Activated CD4-positive, alpha-beta memory T cell treated with anti-CD3 and anti-CD28 coated beads, Interleukin-2, amount 10 ng/mL, durations not matched to agents 7 days and 5 days (primary cell): ENCODE measurements around the gene MYT1. TPM values are rescaled to one million over a fixed set of nuclear protein-coding genes. Genes with fewer than 3 reads are reported as not detected.

Experiments used
- CTCF ChIA-PET: fragments of 350-600 bp; sonication (Branson Sonifier 250); formaldehyde crosslinking; loops from one replicate; lab custom pipeline; 2021; ENCODE audit warnings: antibody characterized with exemption, inconsistent platforms; lab: Charles Lee
- POLR2A ChIA-PET: fragments of 350-600 bp; sonication (Branson Sonifier 250); formaldehyde crosslinking; loops from one replicate; lab custom pipeline; 2021; ENCODE audit warnings: antibody characterized with exemption; lab: Charles Lee
- DNase-seq: peaks from one replicate; pipeline ENCODE4 v3.0.0-alpha.2; 2020
- H3K27ac Mint-ChIP-seq: one replicate; pipeline ENCODE4 v1.8.0; 2021; ENCODE audit warnings: mild to moderate bottlenecking, mixed read lengths
- H3K27me3 Mint-ChIP-seq: one replicate; pipeline ENCODE4 v1.8.0; 2021; ENCODE audit warnings: mixed read lengths
- H3K36me3 Mint-ChIP-seq: one replicate; pipeline ENCODE4 v1.8.0; 2021; ENCODE audit warnings: low read depth, mixed read lengths
- H3K4me1 Mint-ChIP-seq: one replicate; pipeline ENCODE4 v1.8.0; 2021; ENCODE audit warnings: mixed read lengths
- H3K4me3 Mint-ChIP-seq: one replicate; pipeline ENCODE4 v1.8.0; 2021; ENCODE audit warnings: mild to moderate bottlenecking, mixed read lengths
- H3K9me3 Mint-ChIP-seq: one replicate; pipeline ENCODE4 v1.8.0; 2021; ENCODE audit warnings: mixed read lengths
- total RNA-seq, 2 experiments: library from RNA; stranded (reverse); gene quantifications; one replicate each; pipeline ENCODE4 v1.2.3, GENCODE V29; 2021

The MYT1 gene
- total RNA-seq, 2 experiments from 2014 or later: not detected

DNA sequence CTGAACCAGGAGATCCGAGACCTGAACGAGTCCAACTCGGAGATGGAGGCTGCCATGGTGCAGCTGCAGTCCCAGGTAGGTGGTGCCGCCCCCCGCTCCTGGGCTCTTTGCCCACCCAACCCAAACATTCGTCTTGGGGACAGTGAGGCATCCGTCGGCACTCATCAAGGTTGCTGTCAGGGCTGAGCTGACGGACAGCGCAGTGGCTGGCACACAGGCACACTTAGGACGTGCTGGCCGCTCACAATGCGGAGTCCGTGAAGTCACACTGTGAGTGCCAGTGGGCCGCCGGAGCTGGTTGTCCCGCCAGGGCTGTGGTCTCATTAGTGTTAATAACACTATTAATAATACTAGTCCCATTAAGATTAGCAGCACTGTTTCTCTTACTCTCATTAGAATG, 73.1 kb downstream of the MYT1 start:
- no peak for DNase-seq
- Mint-ChIP-seq H3K27me3 (no peaks in the 10 kb centered on the region), H3K36me3 (no peaks in the 10 kb centered on the region), H3K4me3 (no peak overlapping the region), H3K4me1 (no peaks in the 10 kb centered on the region), H3K27ac (no peak overlapping the region), H3K9me3 (no peaks in the 10 kb centered on the region)
- ChIA-PET POLR2A (no interaction called here), CTCF (no interaction called here)

DNA sequence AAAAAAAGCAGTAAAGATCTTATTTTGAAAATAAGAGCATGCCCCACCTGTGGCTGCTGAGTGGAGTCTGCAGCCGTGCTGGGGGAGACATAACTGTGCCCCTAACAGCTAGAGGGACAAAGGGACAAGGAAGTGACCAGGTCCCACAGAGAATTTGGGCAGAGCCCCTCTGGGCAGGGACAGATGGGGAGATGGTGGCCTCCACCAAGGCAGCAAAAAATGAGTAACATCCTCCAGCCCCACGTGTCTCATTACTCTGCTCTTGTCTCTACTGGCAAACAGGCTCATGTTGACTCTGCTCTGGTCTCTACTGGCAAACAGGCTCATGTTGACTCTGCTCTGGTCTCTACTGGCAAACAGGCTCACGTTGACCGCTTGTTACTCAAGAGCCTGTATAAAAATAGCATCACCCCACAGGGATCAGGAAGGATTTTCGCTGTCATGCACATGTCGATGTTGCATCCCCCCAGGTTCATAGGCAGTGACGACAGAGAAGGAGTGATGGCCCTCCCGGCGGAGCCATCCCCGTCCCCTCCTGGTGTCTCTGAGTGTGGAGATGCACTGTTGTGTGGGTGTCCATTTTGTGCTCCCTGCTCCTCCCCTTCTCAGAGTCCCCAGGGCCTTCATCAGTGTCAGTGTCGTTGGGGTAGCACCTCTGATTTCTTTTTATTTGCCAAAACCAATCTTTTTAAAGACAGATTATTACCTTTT, 74.0 kb downstream of the MYT1 start:
- no peaks in the 10 kb centered on the region for H3K4me1 Mint-ChIP-seq
- POLR2A ChIA-PET: no interaction called here
- CTCF ChIA-PET: no interaction called here
- no peaks in the 10 kb centered on the region for H3K9me3 Mint-ChIP-seq
- H3K27me3 Mint-ChIP-seq: peaks cover 6% of the 10 kb centered on the region
- H3K4me3 Mint-ChIP-seq: no peak overlapping the region
- no peak for DNase-seq
- no peaks in the 10 kb centered on the region for H3K36me3 Mint-ChIP-seq
- H3K27ac Mint-ChIP-seq: no peak overlapping the region

DNA sequence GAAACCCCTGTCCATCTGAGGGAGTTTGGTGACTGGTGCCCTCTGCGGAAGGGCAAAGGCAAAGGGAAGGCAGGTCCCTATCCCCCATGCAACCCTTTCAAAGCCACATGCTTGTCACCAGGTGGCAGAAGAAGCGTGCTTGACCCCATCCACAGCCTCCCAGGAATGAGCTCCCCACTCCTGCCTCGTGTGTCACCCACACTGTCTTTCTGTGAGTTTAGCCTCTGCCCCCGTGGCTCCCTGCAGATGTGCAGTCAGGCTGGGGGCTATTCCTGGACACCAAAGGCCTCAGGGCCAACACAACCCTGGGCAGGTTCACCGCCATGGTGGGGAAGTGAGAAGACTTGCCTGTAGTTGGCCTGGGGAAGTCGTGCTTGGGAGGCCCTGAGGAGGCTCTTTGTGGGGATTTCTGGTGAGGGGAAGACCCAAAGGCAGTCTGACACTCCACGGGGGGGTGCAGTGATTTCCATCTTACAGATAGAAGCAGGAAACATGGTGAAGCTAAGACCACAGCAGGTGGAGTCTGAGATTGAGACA, 74.7 kb downstream of the MYT1 start:
- DNase-seq: no peak
- H3K4me1 Mint-ChIP-seq: no peaks in the 10 kb centered on the region
- H3K27me3 Mint-ChIP-seq: peaks cover 7% of the 10 kb centered on the region
- CTCF ChIA-PET: no interaction called here
- H3K9me3 Mint-ChIP-seq: no peaks in the 10 kb centered on the region
- POLR2A ChIA-PET: no interaction called here
- H3K27ac Mint-ChIP-seq: no peak overlapping the region
- no peaks in the 10 kb centered on the region for H3K36me3 Mint-ChIP-seq
- no peak overlapping the region for H3K4me3 Mint-ChIP-seq

DNA sequence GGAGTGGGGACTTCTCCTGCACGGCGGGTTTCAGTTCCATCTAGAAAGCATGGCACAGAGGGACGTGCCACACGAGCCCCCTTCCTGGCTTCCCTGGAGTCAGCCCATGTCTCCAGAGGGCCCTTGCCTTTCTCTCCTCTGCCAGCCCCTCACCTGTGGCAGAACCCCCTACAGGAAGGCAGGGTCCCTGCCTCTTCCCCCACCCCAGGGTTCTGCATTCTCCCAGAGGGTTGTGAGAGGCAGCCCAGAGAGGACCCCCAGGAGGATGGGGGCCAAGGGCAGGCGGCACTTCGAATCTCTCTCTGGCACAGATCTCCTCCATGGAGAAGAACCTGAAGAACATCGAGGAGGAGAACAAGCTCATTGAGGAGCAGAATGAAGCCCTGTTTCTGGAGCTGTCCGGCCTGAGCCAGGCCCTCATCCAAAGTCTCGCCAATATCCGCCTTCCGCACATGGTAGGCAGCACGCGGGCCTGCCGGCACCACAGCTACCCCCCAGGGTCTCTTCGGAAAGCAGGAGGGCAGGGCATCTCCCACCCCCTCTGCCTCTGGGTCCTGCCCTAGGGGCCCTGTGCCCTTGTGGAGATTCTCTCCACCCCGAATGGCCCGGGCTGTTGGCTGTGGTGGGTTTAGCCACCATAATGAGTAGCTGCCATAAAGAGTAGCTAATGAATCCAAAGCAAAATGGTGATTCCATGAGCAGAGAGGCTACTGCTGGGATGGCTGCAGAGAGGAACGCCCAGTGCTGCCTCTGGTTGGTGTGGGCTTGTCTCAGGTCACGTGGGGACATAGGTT, 75.4 kb downstream of the MYT1 start:
- DNase-seq: no peak
- H3K36me3 Mint-ChIP-seq: no peaks in the 10 kb centered on the region
- CTCF ChIA-PET: no interaction called here
- no peak overlapping the region for H3K27ac Mint-ChIP-seq
- peaks cover 10% of the 10 kb centered on the region for H3K27me3 Mint-ChIP-seq
- POLR2A ChIA-PET: interaction anchor here (1.1 kb wide), 1 partner anchor 16 kb away, joined by 3 read pairs; the partner anchor contains the start of gene PCMTD2
- no peaks in the 10 kb centered on the region for H3K9me3 Mint-ChIP-seq
- no peaks in the 10 kb centered on the region for H3K4me1 Mint-ChIP-seq
- H3K4me3 Mint-ChIP-seq: no peak overlapping the region

DNA sequence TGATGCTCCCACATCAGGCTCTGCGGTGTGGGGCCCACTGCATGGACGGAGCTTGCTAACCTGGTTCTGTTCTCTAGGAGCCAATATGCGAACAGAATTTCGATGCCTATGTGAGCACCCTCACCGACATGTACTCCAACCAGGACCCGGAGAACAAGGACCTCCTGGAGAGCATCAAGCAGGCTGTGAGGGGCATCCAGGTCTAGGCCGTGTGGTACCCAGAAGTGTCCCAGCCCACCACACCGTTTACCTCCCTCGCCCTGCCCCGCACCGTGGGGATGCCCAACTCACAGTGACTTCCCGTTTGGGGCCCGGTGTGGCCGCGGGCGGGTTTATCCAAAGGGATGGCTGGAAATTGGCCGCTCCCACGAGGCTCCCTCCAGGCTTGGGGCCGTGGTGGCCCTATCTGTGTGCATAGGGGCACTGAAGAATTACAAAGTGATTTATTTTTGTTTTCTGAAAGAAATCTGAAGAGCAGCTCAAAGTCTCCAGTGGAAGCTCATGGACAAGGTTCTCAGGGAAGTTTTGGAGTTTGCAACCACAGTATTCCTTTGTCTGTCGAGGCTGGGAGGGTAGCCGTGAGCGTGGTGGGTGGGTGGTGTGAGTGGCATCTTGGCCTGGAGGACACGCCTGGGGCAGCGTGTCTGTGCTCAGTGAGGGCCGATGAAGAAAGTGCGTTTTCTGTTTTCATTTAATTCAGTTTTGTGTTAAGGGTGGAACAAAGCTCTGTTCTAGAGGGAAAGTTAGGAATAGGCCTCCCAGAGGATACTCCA, 76.2 kb downstream of the MYT1 start:
- DNase-seq: no peak
- no peak overlapping the region for H3K4me3 Mint-ChIP-seq
- ChIA-PET CTCF (interaction anchor here (1.0 kb wide), 1 partner anchor 16 kb away, joined by 3 read pairs; no protein-coding TSS in a partner anchor), POLR2A (interaction anchor here (1.1 kb wide), 1 partner anchor 15 kb away, joined by 3 read pairs; the partner anchor contains the start of gene PCMTD2)
- H3K27me3 Mint-ChIP-seq: peaks cover 10% of the 10 kb centered on the region
- no peak overlapping the region for H3K27ac Mint-ChIP-seq
- no peaks in the 10 kb centered on the region for H3K9me3 Mint-ChIP-seq
- no peaks in the 10 kb centered on the region for H3K4me1 Mint-ChIP-seq
- H3K36me3 Mint-ChIP-seq: no peaks in the 10 kb centered on the region

DNA sequence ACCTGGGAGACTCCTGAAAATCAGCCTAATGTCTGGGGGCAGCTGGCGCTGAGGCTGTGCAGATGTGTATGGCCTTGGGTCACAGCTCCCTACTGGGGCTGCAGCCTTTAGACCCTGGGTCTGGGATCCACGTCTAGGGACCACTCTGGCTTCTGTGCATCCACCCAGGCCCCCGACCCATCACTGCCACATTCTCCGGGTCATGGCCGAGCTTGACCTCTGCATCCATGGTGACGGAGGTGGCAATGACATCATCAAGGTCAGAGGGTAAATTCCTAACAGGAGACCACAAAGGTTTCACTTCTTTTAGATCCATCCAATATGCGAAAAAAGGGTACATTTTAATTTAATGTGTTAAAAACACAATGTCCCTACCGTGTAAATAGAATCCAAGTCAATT, 76.8 kb downstream of the MYT1 start:
- ChIA-PET POLR2A (interaction anchor here (1.1 kb wide), 1 partner anchor 14 kb away, joined by 3 read pairs; the partner anchor contains the start of gene PCMTD2), CTCF (interaction anchor here (1.0 kb wide), 1 partner anchor 16 kb away, joined by 3 read pairs; no protein-coding TSS in a partner anchor)
- Mint-ChIP-seq H3K9me3 (no peaks in the 10 kb centered on the region), H3K4me3 (no peak overlapping the region), H3K36me3 (no peaks in the 10 kb centered on the region), H3K4me1 (no peaks in the 10 kb centered on the region), H3K27me3 (peaks cover 10% of the 10 kb centered on the region), H3K27ac (no peak overlapping the region)
- no peak for DNase-seq

DNA sequence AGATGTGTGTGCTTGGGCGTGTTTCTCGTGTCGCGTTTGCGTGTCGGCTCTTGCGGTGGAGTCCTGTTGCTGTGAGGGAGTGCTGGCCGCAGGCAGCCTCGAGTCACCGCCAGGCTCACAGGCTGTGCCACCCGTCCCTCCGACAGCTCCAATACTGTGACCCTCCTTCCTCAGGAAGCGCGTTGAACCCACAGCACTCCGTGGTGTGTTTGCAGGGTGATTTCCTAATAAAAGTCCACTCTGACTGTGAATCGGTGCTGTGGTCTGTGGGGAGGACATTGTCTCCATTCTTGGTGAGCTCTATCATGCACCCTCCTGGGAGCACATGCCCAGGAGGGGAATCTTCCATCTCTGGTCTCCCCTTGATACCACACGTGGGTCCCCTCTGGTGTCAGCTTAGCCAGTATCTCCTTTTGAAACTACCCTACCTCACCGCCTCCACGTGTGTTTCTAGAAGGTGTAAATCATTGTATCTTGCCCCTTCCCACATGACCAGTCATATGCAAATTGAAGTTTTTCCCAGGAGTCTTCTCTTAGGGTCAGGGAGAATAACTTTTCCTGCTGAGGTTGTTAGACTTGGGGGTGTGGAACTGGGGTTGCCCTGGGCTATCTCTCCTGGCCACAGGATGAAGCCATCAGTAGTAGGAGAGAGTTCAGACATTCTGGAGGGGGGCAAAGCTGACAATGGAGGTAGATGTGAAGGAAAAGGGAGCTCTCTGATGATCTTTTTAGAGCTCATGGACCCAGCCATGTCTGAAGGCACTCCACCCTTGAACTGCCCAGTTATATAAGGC, 77.9 kb downstream of the MYT1 start:
- H3K27ac Mint-ChIP-seq: no peak overlapping the region
- no peaks in the 10 kb centered on the region for H3K4me1 Mint-ChIP-seq
- no peak overlapping the region for H3K4me3 Mint-ChIP-seq
- H3K27me3 Mint-ChIP-seq: peaks cover 10% of the 10 kb centered on the region
- ChIA-PET CTCF (no interaction called here), POLR2A (no interaction called here)
- H3K36me3 Mint-ChIP-seq: no peaks in the 10 kb centered on the region
- no peaks in the 10 kb centered on the region for H3K9me3 Mint-ChIP-seq
- DNase-seq: no peak

DNA sequence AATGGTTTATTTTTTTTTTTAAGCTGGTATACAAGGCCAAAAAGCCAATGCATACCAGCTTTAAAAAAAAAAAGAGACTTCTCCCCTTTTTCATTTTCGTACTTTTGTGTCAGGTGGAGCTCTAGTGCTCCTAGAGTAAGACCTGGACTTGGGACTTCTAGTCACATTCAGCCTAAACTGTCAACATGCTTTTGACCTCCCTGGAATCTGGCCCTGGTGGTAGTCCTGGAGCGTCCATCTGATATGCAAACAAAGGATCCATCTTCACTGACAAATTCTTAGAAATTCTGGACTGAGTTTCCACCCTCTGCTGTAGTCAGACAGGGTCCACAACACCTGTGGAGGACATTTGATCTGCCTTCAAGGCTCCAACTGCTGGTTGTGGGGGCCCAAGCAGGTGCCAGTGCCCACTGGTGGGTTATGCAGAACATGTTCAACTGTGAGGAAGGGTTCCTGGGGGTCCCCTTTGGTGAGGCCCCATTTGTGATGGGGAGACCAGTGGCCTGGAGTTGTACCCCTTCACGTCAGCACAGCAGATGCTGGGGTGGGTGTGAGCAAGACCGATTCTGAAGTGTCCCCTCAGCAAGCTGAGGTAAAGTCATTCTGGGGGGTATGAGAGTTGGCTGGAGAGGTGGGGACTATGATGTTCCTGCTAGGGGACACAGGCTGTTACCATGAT, 78.7 kb downstream of the MYT1 start:
- Mint-ChIP-seq H3K27ac (no peak overlapping the region), H3K9me3 (no peaks in the 10 kb centered on the region), H3K4me1 (no peaks in the 10 kb centered on the region), H3K4me3 (no peak overlapping the region), H3K36me3 (no peaks in the 10 kb centered on the region), H3K27me3 (peaks cover 10% of the 10 kb centered on the region)
- no peak for DNase-seq
- ChIA-PET CTCF (no interaction called here), POLR2A (no interaction called here)

DNA sequence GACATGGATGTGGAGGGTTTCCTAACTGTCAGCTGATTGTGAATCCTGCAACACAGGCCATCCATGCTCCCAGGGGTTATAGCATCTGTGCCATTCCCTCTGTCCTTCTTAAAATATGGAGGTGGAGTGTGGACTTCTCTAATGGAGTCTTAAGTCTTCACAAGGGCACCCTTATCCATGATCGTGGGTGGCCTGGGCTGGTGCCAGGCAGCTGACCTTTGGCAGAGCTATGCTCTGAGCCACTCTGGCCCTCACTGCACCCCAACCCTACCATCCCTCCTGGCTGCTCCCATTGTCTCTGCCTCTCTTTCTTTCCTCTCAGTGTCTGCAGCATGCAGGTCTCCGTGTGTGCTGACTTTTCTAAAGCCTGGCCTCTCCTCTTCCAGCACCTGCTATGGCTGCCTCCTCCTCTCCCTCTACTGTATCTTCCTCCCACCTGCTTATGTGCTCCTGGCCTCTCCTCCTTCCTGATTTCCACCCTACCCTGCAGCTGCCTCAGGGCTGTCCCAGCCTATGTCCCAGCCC, 80.1 kb downstream of the MYT1 start:
- ChIA-PET CTCF (no interaction called here), POLR2A (interaction anchor here (1.2 kb wide), 1 partner anchor 11 kb away, joined by 3 read pairs; the partner anchor contains the start of gene PCMTD2)
- Mint-ChIP-seq H3K27ac (no peak overlapping the region), H3K36me3 (no peaks in the 10 kb centered on the region), H3K4me1 (no peaks in the 10 kb centered on the region), H3K27me3 (peaks cover 11% of the 10 kb centered on the region), H3K9me3 (no peaks in the 10 kb centered on the region), H3K4me3 (no peak overlapping the region)
- no peak for DNase-seq

DNA sequence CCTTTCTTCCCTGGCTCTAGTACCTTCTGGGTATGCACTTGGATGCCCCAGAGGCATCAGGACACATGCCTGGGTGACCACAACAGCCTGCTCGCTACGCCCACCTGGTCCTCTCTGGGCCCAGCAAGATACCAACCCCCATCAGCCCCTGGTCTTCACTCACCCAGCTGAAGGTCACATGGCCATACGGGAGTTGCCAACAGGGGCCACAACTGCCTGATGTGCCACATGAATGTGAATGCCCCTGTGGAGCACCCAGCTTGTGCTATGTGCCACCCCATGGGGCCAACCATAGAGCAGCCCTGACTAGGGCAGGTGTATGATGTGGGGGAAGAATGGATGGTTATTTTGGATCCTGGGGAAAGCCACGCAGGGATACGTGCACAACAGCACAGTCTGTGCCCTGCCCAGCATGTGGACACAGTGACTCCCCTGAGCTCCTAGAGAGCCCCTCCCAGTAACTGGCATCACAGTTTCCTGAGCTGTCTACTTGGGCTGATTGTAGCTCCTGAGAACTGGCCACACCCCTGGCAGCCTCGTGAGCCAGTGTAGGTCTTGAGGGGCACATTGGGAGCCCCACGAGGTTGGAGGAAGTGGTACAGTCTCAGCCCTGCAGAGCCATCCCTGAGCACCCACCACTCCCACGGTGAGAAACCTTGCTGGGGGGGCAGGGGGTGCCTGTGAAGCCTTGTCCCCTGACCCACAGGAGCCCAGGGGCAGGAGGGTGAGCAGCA, 80.8 kb downstream of the MYT1 start:
- POLR2A ChIA-PET: interaction anchor here (1.2 kb wide), 1 partner anchor 10 kb away, joined by 3 read pairs; the partner anchor contains the start of gene PCMTD2

More for the DNA sequence above, 80.8 kb downstream of the MYT1 start:
- CTCF ChIA-PET: no interaction called here
- H3K9me3 Mint-ChIP-seq: no peaks in the 10 kb centered on the region
- no peak for DNase-seq
- H3K36me3 Mint-ChIP-seq: no peaks in the 10 kb centered on the region
- H3K27ac Mint-ChIP-seq: no peak overlapping the region
- H3K4me1 Mint-ChIP-seq: no peaks in the 10 kb centered on the region
- peaks cover 14% of the 10 kb centered on the region for H3K27me3 Mint-ChIP-seq
- H3K4me3 Mint-ChIP-seq: no peak overlapping the region
